GM21526 (cell line): ENCODE measurements around the gene TSPAN9.

Experiments used
- ATAC-seq: cut with Tn5 transposase; IDR thresholded peaks from one replicate; pipeline ENCODE4 v1.9.1; 2021; ENCODE audit warnings: moderate library complexity; ENCODE audit not compliant: unreplicated experiment, low FRiP score

TSPAN9 gene

DNA sequence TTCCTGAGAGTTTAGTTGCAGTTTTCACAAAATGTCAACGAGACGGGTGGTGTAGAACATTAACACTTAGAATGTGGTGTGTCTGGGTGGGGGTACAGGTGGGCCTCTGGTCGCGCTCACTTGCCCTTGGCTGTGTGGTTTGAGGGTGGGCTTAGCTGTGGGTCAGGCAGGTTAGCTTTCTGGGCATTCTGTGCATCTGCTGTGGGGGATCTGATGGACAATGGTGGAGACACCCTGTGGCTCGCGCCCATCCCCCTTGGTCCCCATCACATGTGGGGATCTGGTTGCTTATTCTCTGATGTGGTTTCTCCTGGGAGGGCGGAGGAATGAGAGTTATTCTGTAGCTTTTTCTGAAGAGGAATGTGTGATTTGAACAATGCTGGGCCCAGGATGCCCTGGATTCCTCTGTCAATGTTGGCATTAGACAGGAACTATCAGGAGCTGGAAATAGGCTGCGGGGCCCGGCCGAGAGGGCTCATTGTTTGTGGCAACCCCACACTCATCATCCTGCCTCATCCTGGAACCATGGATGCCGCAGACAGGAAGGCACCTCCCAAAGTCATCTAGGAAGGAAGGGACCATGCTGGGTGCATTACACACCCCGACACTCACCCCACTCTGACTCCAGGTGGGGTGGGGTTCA lies 101.6 kb downstream of the TSPAN9 start:
- no peak for ATAC-seq

DNA sequence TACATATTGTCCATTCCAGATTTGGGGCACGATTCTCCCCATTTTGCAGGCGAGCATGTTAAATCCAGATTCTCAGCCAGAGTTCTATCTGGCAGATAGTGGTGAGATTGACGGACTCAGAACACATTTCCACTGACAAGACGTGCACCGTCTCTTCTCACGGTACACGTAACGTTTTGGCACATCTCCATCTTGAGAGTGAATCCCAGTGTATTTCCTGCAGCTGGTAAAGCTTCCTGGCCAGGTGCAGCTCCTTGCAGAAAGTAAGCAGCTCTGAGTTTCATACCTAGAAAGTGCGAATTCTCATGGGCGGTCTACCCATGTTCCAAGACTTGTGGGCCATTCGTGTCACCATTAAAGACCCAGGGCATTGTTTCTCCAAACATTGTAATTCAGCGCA lies 102.6 kb downstream of the TSPAN9 start:
- no peak for ATAC-seq

DNA sequence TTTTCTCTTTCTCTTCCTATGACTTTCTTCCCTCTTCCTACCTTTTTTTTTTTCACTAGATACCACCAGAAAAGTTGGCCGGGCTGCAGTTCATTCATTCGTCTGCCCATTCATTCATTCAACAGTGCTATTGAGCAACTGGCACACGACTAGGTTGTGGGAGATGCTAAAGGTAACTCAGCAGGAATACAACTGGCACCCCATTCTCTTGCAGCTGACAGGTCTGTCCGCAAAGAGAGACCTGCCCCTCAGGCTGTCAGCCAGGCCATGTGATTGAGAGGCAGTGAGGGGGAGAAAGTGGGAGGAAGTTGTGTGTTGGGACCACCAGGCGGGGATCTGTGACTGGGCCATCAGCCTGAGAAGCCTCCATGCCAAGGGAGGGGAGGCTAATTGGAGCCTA lies 105.2 kb downstream of the TSPAN9 start:
- ATAC-seq, result no peak

GRCh38 chr12:3184485-3184884 lies 107.3 kb downstream of the TSPAN9 start:
- ATAC-seq, result no peak

GRCh38 chr12:3185260-3185870 lies 108.2 kb downstream of the TSPAN9 start:
- no peak for ATAC-seq

GRCh38 chr12:3186546-3187215 lies 109.5 kb downstream of the TSPAN9 start:
- no peak for ATAC-seq

GRCh38 chr12:3187846-3188770 lies 110.9 kb downstream of the TSPAN9 start:
- no peak for ATAC-seq

DNA sequence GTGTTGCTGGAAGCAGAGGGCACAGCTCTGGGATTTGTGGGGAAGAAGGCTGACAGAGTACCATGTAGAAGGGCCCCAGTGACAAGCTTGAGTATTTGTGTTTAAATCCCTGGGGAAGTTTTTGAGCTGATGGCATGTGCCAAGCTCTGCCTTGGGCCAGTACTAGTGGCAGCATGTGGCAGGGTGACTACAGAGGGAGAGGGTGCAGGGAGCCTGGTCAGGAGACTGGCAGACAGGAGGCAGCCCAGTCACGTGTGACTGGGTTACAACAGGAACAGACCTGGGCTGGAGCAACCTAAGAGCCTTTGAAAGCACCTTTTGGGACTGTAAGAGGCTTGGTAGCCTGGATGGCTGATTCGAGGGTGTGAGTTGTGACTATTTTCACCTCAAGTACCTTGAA lies 112.1 kb downstream of the TSPAN9 start:
- ATAC-seq, result no peak

DNA sequence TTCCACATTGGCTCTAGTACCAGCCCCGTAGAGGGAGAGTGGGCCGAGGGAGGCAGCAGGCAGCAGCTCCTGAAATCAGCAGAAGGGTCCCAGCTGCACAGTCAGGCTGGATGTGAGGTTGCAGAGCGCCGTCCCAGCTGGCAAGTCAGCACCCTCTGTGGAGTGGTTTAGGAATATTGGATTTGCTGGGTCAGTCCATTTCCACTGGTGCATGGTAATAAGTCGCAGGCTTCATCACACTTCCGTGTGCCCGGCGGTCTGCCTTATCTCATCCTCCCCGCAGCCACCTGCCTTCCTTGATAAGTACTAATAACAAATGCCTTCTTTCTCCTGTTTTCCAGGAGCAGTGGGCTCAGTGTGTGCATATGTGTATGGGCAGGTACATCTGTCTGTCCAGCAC lies 112.9 kb downstream of the TSPAN9 start:
- ATAC-seq, result no peak

GRCh38 chr12:3191450-3191849 lies 114.3 kb downstream of the TSPAN9 start:
- ATAC-seq, result no peak

GRCh38 chr12:3192221-3192620 lies 115.0 kb downstream of the TSPAN9 start:
- no peak for ATAC-seq

DNA sequence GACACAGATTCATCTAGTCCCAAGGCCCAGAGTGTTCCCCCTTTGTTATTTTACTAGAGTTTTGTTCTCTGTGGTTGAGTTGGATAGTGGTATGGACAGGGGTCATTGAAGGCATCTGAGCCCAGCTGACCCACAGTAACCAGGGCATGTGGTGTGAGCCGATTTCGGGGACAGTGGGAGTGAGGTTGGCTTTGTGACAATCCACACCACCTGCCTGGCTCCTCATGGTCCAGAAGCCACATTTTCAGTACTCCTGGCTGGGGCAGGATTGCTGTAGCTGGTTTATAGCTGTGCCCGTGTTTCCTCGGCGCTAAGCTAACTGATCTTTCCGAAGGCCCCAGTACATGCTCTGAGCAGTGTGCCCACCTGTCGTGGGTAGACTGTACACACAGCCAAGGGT lies 116.0 kb downstream of the TSPAN9 start:
- ATAC-seq, result no peak

GRCh38 chr12:3193755-3194154 lies 116.6 kb downstream of the TSPAN9 start:
- no peak for ATAC-seq

DNA sequence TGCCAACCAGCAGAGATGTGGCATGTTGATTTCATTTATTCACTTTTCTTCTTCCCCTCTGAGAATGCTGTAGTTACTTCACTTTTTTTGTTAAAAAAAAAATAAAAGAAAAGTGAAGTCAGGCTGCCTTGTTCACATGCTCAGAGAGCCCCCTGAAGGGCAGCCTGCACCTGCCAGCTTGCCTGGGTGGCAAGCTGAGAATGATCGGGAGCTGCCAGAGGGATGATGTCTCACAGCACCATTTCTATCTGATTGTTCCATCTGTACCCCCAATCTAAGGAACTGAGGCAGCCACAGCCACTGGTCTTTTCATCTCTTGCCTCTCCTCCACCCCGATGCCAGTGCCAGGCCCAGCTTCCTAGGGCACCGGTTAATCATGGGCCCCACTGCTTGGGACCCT lies 118.2 kb downstream of the TSPAN9 start:
- no peak for ATAC-seq

DNA sequence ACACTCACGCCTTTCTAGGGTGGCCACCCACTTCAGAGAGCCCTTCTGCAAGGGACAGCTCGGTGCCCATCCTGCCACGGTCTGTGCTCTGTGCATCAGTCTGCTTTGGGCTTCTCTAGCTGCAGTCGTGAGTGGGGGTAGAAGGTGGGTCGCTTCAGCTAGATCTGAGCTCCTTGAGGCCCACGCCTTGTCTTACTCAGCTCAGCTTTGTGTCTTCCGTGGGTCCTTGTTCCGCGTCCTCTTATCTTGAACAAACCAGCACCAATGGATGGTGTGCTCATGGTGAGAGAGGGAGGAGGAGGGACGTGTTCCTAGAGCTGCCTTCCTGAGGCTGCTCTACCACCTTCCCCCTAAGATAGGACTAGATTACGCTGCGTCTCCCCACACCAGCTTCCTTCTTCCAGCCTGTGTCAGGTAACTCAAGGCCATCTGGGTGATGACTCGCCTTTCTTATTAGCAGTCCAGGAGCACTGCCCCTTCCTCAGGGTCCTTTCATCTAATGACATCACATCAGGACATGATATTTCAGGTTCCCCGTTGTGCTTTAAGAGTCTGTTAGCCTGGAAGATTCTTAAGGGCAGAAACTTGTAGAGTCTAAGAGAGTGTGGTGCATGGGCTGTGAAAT lies 118.8 kb downstream of the TSPAN9 start:
- no peak for ATAC-seq

GRCh38 chr12:3196488-3196887 lies 119.3 kb downstream of the TSPAN9 start:
- ATAC-seq, result no peak

- no peak for ATAC-seq
Measured at GRCh38 chr12:3197131-3197818, 120.1 kb downstream of the TSPAN9 start.

DNA sequence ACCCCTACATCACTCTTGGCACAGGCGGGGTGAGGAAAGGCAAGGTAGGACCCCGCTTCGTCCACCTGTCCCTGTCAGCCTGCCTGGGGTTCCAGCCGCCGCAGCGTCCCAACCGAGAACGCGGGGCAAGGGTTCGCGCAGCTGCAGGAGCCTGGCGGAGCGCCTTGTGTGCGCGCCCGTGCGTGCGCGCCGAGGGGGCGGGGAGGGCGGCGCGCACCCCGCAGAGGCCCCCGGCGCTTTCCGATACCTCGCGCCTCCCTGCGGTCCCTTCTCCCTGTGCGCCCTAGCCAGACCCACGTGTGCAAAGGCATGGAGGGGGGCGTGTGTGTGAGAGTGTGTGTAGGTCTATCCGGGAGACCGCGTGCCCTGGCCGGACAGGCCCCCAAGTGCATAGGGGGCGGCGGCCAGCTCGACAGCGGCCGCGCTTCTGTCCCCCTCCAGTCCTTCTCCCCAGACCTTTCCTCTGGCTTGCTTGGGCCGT lies 122.4 kb downstream of the TSPAN9 start:
- ATAC-seq, result no peak

DNA sequence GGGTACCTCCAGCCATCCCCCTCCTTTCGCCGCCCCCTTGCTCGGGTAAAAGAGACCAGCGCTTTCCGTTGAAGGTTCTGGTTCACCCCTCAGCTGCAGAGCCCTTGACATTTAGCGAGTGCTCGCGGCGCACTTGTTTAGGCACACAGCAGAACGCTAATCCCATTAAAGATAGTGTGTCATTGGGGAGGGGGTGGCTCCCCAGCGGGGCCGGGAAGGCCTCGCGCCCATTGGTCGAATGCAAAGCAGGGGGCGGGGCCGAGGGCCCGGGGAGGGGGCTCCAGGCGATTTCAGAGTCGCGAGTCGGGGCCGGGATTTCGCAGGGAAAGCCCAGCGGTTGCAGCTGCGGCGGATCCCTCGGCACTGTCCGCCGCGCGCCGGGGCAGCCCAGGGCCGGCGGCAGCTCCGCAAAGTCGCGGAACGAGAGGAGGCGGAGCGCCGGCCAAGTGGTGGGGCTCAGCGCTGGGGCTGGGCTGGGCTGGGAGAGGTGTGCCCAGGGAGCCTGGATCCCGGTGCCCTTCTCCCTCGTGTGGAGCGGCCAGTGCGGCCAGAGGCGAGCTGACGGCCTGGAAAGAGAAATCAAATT lies 122.9 kb downstream of the TSPAN9 start:
- no peak for ATAC-seq
